NCI-H2196 treated with DMSO at 0.1 percent for 48 hours (cell line): Measurements from ENCODE around the gene GAN.
"Not testable (repeated sequence)": the region's sequence is repeated elsewhere in the genome, so short reads cannot be mapped to it uniquely, and the experiment has no call there.

ENCODE experiments used
- DNase-seq: peaks from one replicate; lab custom pipeline; 2025; ENCODE audit not compliant: unreplicated experiment; lab: John Stamatoyannopoulos, UW

GAN gene

DNA sequence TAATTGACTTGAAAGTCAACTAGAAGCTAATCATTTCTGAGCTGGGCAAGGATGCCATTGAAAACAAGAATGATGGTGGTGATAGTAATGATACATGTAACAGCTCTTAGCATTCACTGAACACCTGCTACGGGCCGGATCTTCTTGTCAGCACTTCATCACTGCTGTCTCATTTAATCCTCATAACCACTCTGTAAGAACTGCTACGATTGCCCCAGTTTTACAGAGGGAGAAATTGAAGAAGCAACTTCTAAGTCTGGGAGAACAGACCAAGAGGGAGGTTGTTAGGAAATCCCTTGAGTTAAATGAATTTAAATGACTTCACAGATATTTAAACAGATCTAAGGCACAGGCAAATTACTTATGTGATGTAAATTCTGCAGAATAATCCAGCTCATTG lies 7.0 kb upstream of the GAN start:
- DNase-seq: no peak

DNA sequence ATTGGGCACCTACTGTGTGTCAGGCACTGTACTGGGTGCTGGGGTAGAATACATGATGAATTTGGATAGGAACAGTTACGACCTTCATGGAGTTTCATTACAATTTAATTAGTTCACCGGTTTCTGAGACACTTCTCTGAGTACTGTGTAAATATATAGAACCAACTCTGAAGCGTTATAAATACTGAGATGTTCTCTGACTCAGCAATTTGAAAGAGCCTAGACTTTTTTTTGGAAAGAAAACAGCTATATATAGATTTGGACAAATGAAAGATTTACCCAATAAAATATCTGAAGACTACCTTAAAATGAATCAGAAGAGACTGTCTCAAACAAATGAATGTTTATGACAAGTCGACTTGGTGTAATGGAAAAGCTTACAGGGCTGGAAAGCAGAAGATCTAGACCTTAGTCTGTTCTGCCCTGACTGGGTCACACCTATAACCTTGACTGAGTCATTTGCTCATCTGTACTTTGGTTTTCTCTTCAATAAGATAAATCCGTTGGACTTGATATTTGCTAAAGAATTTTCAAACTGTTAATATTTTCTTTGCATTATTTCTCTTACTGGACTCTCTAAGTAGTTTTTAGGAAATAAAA lies 4.6 kb upstream of the GAN start:
- DNase-seq: no peak

DNA sequence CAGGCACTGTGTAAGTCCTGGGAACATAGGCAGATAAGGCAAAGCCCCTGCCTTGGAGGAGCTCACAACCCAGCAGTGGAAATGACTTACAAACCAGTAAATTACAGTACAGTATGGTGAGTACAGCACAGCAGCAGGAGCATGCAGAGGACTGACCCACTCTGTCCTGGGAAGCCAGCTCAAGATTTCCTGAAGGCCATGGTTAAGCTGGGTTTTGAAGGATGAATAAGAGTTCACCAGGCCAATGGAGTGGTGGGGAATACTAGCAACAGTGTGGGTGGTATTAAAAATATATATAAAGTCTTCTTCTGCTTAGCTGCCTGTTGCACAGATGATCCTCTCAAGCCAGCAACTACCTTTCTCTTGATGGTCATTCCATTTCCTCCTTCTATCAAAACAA lies 3.0 kb upstream of the GAN start:
- DNase-seq: no peak

DNA sequence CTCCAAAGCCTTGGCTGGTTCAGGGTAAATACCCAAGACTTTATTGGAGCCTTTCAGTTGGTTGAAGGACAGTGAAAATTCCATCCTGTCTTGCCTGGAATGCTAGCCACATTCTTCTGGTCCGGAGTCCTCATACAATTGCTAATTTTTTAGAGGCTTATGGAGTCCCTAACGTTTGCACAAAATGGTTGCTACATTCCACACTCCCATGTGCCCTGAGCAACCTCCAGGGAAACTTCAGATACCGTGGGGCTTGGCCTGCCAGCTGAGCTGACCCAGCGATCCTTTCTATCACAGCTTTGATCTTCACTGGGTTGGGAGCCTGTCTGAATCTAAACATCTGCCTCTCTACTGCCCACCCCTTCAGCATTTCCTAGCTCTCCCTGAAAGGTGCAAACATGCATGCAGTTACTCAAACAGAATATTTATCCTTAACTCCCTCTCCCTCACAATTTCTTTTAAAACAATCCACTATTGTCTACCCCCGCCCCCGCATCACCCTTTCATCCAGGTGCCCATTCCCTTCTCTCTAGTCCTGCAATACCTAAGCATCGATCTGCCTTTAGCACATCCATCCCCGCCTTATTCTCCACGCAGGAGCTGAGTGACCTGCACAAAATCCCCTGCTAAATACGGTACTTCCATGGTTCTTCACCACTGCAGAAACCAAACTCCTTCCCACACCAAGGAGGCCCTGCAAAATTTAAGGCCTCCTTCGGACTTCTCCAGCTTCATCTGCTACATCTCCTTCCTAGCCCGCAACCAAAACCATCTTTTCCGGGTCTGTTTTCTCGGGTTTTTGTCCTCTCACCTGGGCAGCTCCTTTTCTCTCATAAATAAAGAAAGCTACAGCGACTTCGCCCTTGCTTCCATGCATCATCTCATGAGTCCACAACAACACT lies 810 bp upstream of the GAN start:
- no peak for DNase-seq

DNA sequence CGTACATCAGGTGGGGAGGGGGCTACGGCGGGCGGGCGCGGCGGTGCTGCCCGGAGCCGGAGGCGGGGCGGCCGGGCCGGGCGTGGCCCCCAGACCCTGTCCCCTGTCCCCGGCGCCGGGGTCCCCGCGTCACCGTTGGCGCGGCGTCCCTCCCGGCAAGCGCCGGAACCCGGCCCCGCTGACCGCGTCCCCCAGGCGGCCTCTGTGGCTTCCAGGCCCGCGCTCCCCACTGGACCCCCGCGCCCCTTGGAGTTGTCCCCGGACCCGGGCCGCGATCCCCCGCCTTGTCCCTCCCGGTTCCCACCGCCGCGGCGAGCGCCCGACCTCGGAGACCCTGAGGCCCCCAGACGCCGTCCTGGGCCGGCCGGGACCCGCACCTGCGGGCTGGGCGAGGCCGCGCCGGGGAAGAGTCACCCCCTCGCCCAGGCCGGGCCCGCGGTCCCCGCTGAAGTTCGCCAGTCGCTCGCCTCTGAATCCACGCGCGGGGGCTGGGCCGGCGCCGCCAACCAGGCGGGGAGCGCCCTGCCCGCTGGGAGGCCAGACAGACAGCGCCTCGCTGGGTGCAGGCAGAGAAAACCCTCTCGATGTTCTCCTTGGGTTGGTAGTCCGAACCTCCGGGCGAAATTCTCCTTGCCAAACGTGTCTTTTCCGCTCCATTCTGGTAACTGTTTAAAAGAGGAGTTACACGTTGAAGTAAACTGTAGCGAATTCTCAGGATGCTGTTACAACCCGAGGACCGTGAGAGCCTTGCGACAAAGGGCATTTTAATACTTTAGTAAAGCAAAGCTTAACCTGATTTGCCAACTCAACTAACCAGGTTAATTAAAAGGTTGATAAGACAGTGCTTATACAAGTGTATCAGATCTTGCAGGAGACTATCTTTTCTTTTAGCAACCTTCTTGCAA lies 761 bp downstream of the GAN start:
- DNase-seq: no peak

DNA sequence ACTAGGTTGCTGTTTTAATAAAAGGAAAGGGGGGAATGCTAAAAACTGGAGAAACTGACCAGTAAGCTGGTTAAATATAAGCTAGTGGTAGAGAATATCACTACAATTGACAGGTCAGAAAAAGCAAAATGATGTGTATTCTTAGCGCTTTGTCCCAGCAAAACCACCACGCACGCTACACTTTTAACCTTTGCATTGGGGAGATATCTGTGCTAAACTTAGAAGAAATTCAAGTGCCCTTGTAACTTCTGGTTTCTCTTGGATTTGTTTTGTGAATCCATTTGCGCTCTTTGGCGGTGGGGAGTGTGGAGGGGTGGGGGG lies 1.4 kb downstream of the GAN start:
- no peak for DNase-seq

DNA sequence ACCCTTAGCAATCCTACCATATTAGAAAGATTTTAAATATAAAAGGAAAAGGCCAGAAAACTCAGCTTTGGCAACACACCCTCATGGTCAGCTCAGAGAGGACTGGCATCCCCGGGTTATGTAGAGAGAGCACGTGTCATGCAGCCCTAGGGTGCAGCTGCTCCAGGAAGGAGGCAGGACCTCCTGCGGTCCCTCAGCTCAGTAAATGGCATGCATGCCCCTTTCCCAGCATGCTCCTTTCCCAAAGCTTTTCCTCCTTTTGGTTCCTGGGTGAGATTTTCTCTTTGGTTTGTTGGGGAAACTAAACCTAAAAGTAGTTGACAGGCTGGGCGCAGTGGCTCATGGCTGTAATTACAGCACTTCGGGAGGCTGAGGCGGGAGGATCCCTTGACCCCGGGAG lies 3.9 kb downstream of the GAN start:
- DNase-seq: no peak

DNA sequence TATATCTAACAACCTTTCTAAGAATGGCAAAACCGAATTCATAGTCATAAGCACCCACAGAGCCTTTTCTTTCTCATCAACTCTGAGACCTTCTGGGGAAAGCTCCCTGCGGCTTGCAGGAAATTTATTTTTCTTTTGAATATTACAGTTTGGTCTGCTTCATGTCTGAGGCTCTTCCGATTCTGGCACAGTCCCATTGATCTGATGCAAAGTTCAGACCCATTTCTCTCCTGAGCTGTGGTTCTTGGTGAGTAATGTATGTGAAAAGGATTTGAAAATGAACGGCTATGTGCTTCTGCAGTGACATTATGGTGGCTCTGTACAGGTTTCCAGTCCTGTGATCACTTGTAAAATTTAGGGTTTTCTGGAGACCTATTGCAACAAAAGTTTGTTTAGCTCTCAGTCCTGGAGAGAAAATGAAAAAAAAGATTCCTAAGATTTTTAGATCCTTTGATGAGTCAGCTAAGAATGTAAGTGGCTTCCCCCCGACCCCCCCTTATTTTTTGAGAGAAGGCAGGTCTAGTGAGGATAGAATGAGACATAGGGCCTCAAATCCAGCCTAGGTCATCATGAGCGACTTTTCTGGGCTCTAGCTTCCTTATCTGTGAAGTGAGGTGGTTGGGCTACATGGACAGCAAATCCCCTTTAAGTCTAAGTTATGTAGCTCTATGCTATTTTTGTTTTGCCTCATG lies 4.6 kb downstream of the GAN start:
- no peak for DNase-seq

DNA sequence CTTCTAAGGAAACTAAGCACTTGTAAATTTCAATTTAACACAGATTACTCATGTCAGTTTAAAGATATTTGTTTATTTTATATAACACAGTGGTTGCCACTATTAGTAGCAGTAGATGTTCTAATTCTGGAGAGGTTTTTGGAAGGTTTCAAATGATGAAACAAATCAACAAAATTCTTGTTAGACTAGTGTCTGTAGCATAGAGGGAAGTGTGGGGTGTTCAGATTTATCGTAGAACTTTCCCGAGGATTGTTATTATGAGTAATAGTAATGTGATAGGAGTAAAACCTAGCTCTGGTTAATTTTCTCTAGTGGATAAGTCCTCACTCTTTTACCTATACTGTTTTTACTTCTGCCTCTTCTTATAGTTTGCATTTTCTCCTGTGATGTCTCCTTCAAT lies 6.3 kb downstream of the GAN start:
- DNase-seq: no peak

DNA sequence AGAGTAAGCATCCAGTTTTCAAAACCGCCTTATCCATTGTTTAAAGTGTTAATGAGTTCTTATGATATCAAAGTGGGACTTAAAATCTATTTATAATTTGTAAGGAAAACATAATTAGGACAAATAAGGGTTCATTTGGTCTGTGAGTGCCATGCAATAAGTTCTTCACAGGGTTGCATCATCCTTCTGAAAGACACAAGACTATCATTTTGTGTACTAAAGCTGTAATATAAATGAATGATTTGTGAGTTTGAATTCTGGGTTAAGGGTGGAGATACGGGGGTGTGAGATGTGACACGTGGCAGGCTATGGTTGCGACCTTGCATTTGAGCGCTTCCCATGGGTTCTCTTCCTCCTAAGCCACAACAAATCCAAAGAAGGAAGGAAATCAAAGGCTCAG lies 6.8 kb downstream of the GAN start:
- no peak for DNase-seq

DNA sequence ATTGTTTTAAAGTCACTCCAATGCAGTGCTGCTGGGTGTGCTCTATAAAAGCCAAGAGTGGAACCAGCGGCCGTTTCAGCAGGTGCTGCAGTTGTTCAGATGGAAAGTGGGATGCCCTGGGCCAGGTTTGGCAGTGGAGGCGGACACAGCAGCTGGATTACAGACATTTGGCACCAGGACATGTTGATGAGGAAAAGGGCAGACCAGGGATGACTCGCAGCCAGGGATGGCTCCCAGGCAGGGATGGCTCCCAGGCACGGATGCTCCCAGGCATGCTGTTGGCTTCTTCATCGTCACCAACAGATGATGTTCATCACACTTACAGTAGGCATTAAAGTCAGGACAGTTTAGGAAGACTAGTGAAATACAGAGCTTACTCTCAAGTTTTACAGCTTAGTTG lies 10.0 kb downstream of the GAN start:
- no peak for DNase-seq

DNA sequence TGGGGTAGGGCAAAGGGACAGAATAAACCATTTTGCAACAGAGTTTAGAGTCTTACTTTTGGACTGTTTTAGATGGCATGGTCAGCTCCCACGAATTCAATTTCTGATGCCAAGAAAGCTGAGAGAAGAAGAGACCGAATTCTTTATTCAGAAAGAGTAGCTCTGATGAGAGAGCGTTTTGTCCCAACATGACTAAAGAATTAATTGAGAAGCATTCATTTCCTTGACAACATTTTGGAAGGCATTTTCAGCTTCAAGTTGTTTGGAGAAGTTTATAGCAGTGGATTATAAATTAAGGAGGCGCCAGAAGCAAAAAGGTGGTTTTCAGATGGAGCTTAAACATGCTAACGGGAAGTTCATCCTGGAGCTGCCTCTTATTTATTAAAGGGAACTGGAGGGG lies 12.2 kb downstream of the GAN start:
- no peak for DNase-seq

DNA sequence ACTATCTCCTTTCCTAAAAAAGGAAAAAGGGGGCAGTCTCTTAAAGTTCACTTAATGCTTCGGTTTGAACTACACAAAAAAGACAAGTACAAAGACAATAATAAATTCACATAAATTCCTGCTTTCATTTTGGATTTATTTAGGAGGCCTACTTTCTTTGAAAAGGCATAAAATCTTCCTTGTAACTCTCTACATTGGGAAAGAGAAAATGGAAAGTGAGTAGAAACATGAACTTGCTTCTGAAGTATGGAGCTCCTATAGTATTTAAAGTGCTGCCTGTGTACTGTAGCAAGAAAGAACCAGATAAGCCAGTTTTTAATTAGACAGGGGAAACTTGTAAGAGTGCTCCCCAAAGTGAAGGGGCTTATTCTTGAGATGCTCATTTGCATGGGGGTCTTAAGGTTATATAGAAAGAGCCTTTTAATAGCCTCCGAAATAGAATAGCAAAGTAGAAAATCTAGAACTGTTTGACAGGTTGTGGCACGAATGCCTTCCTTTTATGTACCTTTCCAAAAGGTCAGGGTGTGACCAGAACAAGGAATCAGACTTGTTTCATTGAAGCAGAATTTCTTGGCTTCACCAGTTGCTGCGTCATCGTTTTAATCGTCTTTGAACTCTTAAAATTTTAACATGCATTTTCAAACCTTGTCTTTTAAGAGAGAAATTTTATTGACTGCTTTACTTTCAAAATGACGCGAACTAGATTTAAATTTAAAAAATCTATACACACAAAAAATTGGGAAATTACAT lies 12.9 kb downstream of the GAN start:
- DNase-seq: no peak

DNA sequence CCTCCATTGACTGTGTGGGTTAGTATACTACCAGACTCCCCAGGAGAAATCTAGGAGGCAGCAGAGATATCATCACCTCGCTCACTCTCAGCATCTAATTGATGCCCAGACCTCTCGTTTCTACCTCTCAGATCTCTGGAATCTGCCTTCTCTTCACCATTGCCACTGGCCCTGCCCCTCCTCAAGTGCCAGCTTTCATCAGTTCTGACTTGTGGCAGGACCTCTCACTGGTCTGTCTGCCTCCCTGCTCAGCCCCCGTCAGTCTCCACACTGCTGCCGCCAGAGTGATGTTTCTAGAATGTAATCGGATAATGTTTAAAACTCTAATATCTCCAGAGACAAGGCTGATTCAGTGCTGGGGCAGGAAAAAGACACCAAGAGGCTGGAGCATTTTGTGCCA lies 15.2 kb downstream of the GAN start:
- no peak for DNase-seq

DNA sequence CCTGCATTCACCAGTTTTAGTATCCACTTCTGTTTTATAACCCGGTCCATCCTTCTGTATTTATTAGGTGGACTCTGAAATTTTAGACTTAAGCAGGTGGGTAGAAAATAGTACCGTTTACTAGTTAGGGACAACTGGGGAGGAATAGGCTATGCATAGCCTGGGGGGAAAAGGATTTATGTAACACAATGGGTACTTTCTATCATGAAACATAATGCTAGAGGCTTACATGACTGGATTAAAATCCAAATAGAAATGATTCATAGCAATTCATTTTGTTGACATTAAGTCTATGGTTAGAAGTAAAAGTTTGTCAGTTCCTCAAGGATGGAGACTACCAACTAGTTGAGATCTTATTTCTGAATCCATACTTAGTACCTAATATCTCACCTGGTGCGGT lies 18.6 kb downstream of the GAN start:
- no peak for DNase-seq

DNA sequence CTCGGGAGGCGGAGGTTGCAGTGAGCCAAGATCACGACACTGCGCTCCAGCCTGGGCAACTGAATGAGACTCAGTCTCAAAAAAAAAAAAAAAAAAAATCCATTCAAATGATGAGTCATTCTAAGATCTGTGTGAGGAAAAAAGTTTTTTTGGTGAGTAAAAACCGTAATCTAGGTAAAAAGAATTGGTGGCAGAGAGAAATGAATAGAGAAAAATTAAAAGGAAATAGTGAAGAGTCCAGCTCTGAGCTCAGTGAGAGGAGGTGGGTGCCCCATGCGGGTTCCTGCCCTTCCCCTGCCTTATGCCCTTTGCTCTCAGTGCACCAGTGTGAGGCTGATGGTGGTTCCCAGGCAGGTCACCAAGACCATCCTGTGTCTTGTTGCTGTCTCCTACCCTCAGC lies 20.9 kb downstream of the GAN start:
- no peak for DNase-seq

DNA sequence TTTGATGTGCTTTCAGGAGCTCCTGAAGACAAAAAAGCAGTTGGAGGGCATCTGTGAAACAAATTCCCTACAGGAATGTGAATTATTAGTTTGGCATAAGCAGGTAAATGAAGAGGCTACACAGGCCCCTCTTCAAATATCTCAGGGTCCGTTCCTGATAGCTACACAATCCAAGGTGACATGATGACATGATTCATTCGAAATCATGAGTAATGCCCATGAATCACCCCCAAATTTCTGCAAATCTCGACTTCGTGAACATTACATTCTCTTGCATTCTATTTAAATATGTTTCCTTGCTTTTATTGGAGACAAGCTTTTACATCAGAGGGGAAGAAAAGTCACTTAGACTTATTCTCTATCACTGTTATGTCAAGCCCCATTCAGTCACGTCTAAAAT lies 22.3 kb downstream of the GAN start:
- DNase-seq: no peak

DNA sequence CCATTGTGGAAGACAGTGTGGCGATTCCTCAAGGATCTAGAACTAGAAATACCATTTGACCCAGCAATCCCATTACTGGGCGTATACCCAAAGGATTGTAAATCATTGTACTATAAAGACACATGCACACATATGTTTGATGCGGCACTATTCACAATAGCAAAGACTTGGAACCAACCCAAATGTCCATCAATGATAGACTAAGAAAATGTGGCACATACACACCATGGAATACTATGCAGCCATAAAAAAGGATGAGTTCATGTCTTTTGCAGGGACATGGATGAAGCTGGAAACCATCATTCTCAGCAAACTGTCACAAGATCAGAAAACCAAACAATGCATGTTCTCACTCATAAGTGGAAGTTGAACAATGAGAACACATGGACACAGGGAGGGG lies 30.4 kb downstream of the GAN start:
- DNase-seq: not testable (repeated sequence)

DNA sequence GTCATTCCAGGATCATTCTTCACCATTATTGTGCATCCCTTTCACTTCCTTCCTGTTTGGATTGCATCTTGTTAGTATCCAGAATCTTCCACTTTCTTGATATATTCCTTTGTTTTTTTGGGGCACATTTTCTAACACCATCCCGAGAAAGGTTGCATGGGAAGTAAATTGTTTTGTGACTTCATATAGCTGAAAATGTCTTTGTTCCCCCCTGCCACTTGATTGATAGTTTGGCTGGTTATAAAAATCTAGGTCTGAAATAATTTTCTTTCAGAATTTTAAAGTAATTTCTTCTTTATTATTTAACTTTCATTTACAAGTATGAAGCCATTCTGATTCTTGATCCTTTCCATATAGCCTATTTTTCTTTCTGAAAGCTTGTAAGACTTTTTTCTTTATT lies 32.7 kb downstream of the GAN start:
- DNase-seq: no peak

DNA sequence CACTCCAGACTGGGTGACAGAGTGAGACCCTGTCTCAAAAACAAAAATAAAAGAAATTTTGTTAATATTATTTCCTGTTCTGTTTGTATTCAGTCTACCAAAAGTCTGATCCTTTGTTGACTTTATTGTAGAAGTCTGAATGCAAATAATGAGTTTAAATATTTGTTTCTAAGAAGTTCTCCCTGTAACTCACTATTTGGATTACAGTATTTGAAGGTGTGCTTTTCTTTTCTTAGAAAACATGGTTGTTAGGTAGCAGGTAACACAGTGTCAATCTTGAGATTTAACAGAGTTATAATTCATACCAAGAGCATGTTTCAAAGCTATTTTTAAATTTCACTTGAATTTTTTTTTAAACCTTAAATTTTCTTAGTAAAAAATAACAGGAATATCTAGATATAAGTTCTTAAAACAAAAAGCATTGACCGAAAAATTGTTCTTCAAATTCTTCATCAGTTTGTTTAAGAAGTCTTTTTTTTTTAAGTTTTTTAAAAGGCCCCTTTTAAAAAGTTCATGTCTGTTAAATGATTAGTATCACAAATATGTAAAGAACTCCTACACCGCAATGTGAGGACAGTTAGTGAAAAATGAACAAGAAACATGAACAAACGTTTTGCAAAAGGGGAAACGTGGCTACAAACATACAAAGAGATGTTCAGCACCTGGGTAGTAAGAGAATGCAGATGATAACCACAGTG lies 35.0 kb downstream of the GAN start:
- no peak for DNase-seq
